Thyroid gland (tissue), 4 donors: Measurements from ENCODE around the gene SORCS2.

Source experiments
- POLR2A ChIP-seq, 2 donors: fragments of 450-650 bp; IDR thresholded peaks; one replicate each; pipeline ENCODE4 v1.6.1; 2017; ENCODE audit warnings: antibody characterized with exemption in 2 of 2, mild to moderate bottlenecking in 2 of 2, moderate library complexity in 1 of 2
- TF ChIP-seq, protein P1 (sequence below), 6 experiments: fragments of 200-600 bp in 3 of 6; fragments of 450-650 bp in 3 of 6; sonication (generic) in 3 of 6; IDR thresholded peaks; one replicate each; pipeline ENCODE4 v1.5.1; 2016 to 2019; ENCODE audit warnings: antibody characterized with exemption in 6 of 6, mild to moderate bottlenecking in 2 of 6, inconsistent platforms in 1 of 6, moderate library complexity in 1 of 6

DNA sequence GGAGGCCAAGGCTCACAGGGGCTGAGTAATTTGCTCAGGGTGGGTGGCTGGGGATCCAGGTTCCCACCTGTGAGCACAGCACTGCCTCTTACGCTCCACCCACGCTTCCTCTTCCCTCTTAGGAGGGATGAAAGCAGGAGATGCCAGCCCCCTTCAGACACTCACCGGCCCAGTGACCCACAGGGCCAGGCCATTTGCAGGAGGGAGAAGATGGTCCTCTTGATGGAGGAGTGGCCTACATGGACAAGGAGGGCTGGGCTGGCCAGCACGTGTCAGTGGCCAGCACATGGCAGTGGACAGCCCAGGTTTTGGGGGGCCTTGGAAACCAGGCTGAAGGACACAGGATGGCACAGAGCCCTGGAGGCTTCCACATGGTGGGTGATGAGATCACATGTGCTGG lies 350.4 kb downstream of the SORCS2 start:
- TF ChIP-seq, protein P1, sequence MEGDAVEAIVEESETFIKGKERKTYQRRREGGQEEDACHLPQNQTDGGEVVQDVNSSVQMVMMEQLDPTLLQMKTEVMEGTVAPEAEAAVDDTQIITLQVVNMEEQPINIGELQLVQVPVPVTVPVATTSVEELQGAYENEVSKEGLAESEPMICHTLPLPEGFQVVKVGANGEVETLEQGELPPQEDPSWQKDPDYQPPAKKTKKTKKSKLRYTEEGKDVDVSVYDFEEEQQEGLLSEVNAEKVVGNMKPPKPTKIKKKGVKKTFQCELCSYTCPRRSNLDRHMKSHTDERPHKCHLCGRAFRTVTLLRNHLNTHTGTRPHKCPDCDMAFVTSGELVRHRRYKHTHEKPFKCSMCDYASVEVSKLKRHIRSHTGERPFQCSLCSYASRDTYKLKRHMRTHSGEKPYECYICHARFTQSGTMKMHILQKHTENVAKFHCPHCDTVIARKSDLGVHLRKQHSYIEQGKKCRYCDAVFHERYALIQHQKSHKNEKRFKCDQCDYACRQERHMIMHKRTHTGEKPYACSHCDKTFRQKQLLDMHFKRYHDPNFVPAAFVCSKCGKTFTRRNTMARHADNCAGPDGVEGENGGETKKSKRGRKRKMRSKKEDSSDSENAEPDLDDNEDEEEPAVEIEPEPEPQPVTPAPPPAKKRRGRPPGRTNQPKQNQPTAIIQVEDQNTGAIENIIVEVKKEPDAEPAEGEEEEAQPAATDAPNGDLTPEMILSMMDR (IDR thresholded peaks at IDR 0.05) = no peak
- TF ChIP-seq POLR2A (IDR thresholded peaks at IDR 0.05) = no peak
